GM23248 (cell line): ENCODE data around the gene FREY1.

Experiments
- EZH2 ChIP-seq: fragments of 200-600 bp; sonication (generic); IDR thresholded peaks from 2 replicates; pipeline ENCODE4 v1.6.1; 2018; ENCODE audit warnings: antibody characterized with exemption, mild to moderate bottlenecking; ENCODE audit not compliant: insufficient read depth, poor library complexity, severe bottlenecking
- EZH2phosphoT487 ChIP-seq: fragments of 200-600 bp; sonication (generic); IDR thresholded peaks from 2 replicates; pipeline ENCODE4 v1.6.1; 2018; ENCODE audit warnings: antibody characterized with exemption, moderate library complexity, mild to moderate bottlenecking, low read depth; ENCODE audit not compliant: insufficient read depth

- TF ChIP-seq EZH2phosphoT487 (no peak), EZH2 (no peak)
Measured at GRCh38 chr11:45909594-45910475, 2.8 kb upstream of the FREY1 start.
